Measurements from ENCODE around the gene CHST8. TPM values are rescaled to one million over a fixed set of nuclear protein-coding genes. Genes with fewer than 3 reads are reported as not detected.

The CHST8 gene
- total RNA-seq, 1 donor from 2014 or later = not detected

- no peak overlapping the region for H3K4me3 ChIP-seq (ENCODE audit: low read depth, low read length)
- peaks cover 19% of the 10 kb centered on the region for H3K27me3 ChIP-seq (ENCODE audit: control insufficient read depth, insufficient read depth, low read length)
- no peaks in the 10 kb centered on the region for H3K36me3 ChIP-seq (ENCODE audit: control insufficient read depth, insufficient read depth, low read length)
- no peak for DNase-seq (ENCODE audit: low read depth)
- no peak for TF ChIP-seq CTCF (IDR thresholded peaks at IDR 0.05; ENCODE audit: insufficient read depth, low read length, poor library complexity, severe bottlenecking)
Measured at GRCh38 chr19:33685541-33685940, 63.8 kb downstream of the CHST8 start.

GRCh38 chr19:33686262-33686661 is 64.5 kb downstream of the CHST8 start:
- DNase-seq (ENCODE audit: low read depth) = no peak
- Histone ChIP-seq H3K4me3 (ENCODE audit: low read depth, low read length) (no peak overlapping the region), H3K36me3 (ENCODE audit: control insufficient read depth, insufficient read depth, low read length) (no peaks in the 10 kb centered on the region), H3K27me3 (ENCODE audit: control insufficient read depth, insufficient read depth, low read length) (peaks cover 19% of the 10 kb centered on the region)
- TF ChIP-seq CTCF (IDR thresholded peaks at IDR 0.05; ENCODE audit: insufficient read depth, low read length, poor library complexity, severe bottlenecking) = no peak

GRCh38 chr19:33686687-33687480 is 65.1 kb downstream of the CHST8 start:
- DNase-seq (ENCODE audit: low read depth) = no peak
- H3K4me3 ChIP-seq (ENCODE audit: low read depth, low read length) = no peak overlapping the region
- peaks cover 19% of the 10 kb centered on the region for H3K27me3 ChIP-seq (ENCODE audit: control insufficient read depth, insufficient read depth, low read length)
- H3K36me3 ChIP-seq (ENCODE audit: control insufficient read depth, insufficient read depth, low read length) = no peaks in the 10 kb centered on the region
- no peak for TF ChIP-seq CTCF (IDR thresholded peaks at IDR 0.05; ENCODE audit: insufficient read depth, low read length, poor library complexity, severe bottlenecking)

- DNase-seq (ENCODE audit: low read depth) = no peak
- TF ChIP-seq CTCF (IDR thresholded peaks at IDR 0.05; ENCODE audit: insufficient read depth, low read length, poor library complexity, severe bottlenecking) = no peak
- Histone ChIP-seq H3K4me3 (ENCODE audit: low read depth, low read length) (no peak overlapping the region), H3K36me3 (ENCODE audit: control insufficient read depth, insufficient read depth, low read length) (no peaks in the 10 kb centered on the region), H3K27me3 (ENCODE audit: control insufficient read depth, insufficient read depth, low read length) (peaks cover 19% of the 10 kb centered on the region)
Measured at GRCh38 chr19:33687481-33688170, 65.9 kb downstream of the CHST8 start.

- Histone ChIP-seq H3K27me3 (ENCODE audit: control insufficient read depth, insufficient read depth, low read length) (peaks cover 19% of the 10 kb centered on the region), H3K36me3 (ENCODE audit: control insufficient read depth, insufficient read depth, low read length) (no peaks in the 10 kb centered on the region), H3K4me3 (ENCODE audit: low read depth, low read length) (no peak overlapping the region)
- DNase-seq (ENCODE audit: low read depth) = no peak
- TF ChIP-seq CTCF (IDR thresholded peaks at IDR 0.05; ENCODE audit: insufficient read depth, low read length, poor library complexity, severe bottlenecking) = no peak
Measured at GRCh38 chr19:33688171-33688992, 66.6 kb downstream of the CHST8 start.

Measured in kidney epithelial cell (primary cell).